AG09319 (cell line): ENCODE data around the gene ZNF512B.
"Not testable (repeated sequence)": the region's sequence is repeated elsewhere in the genome, so short reads cannot be mapped to it uniquely, and the experiment has no call there.

Experiments
- DNase-seq: peaks from one replicate; pipeline ENCODE4 v3.0.0-alpha.2; 2010; ENCODE audit warnings: low read depth; ENCODE audit errors: extremely low read depth
- CTCF ChIP-seq: IDR thresholded peaks from 2 replicates; pipeline ENCODE4 v1.5.1; 2011; ENCODE audit warnings: low read depth, mild to moderate bottlenecking, inconsistent platforms, low read length, moderate library complexity

The ZNF512B gene

GRCh38 chr20:63980317-63980805 lies 10.6 kb upstream of the ZNF512B start:
- no peak for DNase-seq
- no peak for TF ChIP-seq CTCF

- no peak for DNase-seq
- no peak for TF ChIP-seq CTCF
These were observed 10.0 kb upstream of the ZNF512B start, which contains the start of gene SAMD10 for GRCh38 chr20:63979557-63980316. Gene SAMD10, minus strand, starts transcription at chr20:63979642. Its CDS starts 175 bp downstream, at chr20:63979467.

GRCh38 chr20:63979229-63979556 lies 9.5 kb upstream of the ZNF512B start:
- DNase-seq: no peak
- no peak for TF ChIP-seq CTCF

GRCh38 chr20:63978319-63979228 lies 8.8 kb upstream of the ZNF512B start:
- TF ChIP-seq CTCF: no peak
- DNase-seq: no peak

- TF ChIP-seq CTCF: no peak
- DNase-seq: no peak
These were observed 8.1 kb upstream of the ZNF512B start for GRCh38 chr20:63977739-63978276.

- no peak for DNase-seq
- no peak for TF ChIP-seq CTCF
These were observed 7.4 kb upstream of the ZNF512B start for GRCh38 chr20:63976980-63977738.

- DNase-seq: not testable (repeated sequence)
These were observed 6.8 kb upstream of the ZNF512B start for GRCh38 chr20:63976511-63976910.
